Hippocampal formation (tissue), 2 donors: ENCODE results near the gene CACNA2D1.
"Not testable (repeated sequence)": the region's sequence is repeated elsewhere in the genome, so short reads cannot be mapped to it uniquely, and the experiment has no call there.

Source experiments
- DNase-seq, 2 donors: peaks; one replicate each; lab custom pipeline; 2025; lab: John Stamatoyannopoulos, UW

Gene CACNA2D1

GRCh38 chr7:82049891-82050533 lies 393.6 kb downstream of the CACNA2D1 start:
- DNase-seq: no peak

- no peak for DNase-seq
Observed at GRCh38 chr7:82049442-82049841, 394.1 kb downstream of the CACNA2D1 start.

GRCh38 chr7:82044497-82045080 lies 399.0 kb downstream of the CACNA2D1 start:
- peak; percentile 30 to 54 for DNase-seq

GRCh38 chr7:82039621-82040020 lies 404.0 kb downstream of the CACNA2D1 start:
- DNase-seq: no peak

- no peak for DNase-seq
Observed at GRCh38 chr7:82036146-82036886, 407.3 kb downstream of the CACNA2D1 start.

GRCh38 chr7:82035456-82035855 lies 408.1 kb downstream of the CACNA2D1 start:
- DNase-seq: no peak

- DNase-seq: no peak
Observed at GRCh38 chr7:82032901-82033300, 410.7 kb downstream of the CACNA2D1 start.

GRCh38 chr7:82029236-82029913 lies 414.2 kb downstream of the CACNA2D1 start:
- DNase-seq: no peak

GRCh38 chr7:82028097-82028496 lies 415.5 kb downstream of the CACNA2D1 start:
- no peak for DNase-seq

GRCh38 chr7:82021713-82022112 lies 421.9 kb downstream of the CACNA2D1 start:
- DNase-seq: no peak

- DNase-seq: no peak
Observed at GRCh38 chr7:82021036-82021435, 422.5 kb downstream of the CACNA2D1 start.

GRCh38 chr7:82019551-82020475 lies 423.8 kb downstream of the CACNA2D1 start:
- DNase-seq: no peak

- no peak for DNase-seq
Observed at GRCh38 chr7:82018226-82018625, 425.4 kb downstream of the CACNA2D1 start.

GRCh38 chr7:82017334-82017943 lies 426.1 kb downstream of the CACNA2D1 start:
- DNase-seq: peak in 1 of 2 donors; percentile 61

- DNase-seq: no peak
Observed at GRCh38 chr7:82015751-82016150, 427.8 kb downstream of the CACNA2D1 start.

GRCh38 chr7:82014574-82014973 lies 429.0 kb downstream of the CACNA2D1 start:
- not testable (repeated sequence) for DNase-seq

GRCh38 chr7:82012453-82012852 lies 431.1 kb downstream of the CACNA2D1 start:
- DNase-seq: peak in 1 of 2 donors; percentile 26

GRCh38 chr7:82010416-82010815 lies 433.2 kb downstream of the CACNA2D1 start:
- no peak for DNase-seq

GRCh38 chr7:82007315-82007714 lies 436.3 kb downstream of the CACNA2D1 start:
- DNase-seq: no peak

- no peak for DNase-seq
Observed at GRCh38 chr7:82005056-82005455, 438.5 kb downstream of the CACNA2D1 start.

GRCh38 chr7:81993186-81993585 lies 450.4 kb downstream of the CACNA2D1 start:
- DNase-seq: no peak
